ENCODE results near the gene DNAJC10.

DNA sequence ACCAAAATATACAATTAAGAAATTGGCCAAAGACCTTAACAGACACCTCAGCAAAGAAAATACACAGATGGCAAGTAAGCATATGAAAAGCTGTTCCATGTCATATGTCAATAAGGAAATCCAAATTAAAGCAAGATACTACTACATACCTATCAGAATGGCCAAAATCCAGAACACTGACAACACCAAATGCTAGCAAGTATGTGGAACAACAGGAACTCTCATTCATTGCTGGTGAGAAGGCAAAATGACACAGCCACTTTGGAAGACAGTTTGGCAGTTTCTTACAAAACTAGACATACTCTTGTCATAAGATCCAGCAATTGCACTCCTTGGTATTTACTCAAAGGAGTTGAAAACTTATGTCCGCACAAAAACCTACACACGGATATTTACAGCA lies 20.3 kb upstream of the DNAJC10 start:
- TF ChIP-seq CTCF (IDR thresholded peaks at IDR 0.05) (no peak), POLR2A (IDR thresholded peaks at IDR 0.05; ENCODE audit: low read depth) (no peak), POLR2AphosphoS5 (IDR thresholded peaks at IDR 0.05) (no peak)
